ENCODE data around the gene SLC27A5. TPM values are rescaled to one million over a fixed set of nuclear protein-coding genes. Genes with fewer than 3 reads are reported as not detected.

The SLC27A5 gene
- total and polyA plus RNA-seq, 2 of the 4 experiments (the other 2 are of a cell fraction): 7.7 to 11.2 TPM

- Histone ChIP-seq H2BK5ac (ENCODE audit: low read depth, low read length, poor library complexity, severe bottlenecking) (no peak overlapping the region), H3K56ac (ENCODE audit: extremely low read depth, insufficient read depth, low read length) (no peak overlapping the region), H2BK20ac (ENCODE audit: low read depth, low read length) (no peak overlapping the region), H4K91ac (ENCODE audit: insufficient read depth, low read depth, low read length) (no peak overlapping the region), H2AK9ac (replicated peaks; ENCODE audit: low read depth, low read length, poor library complexity) (no peak overlapping the region), H3K27ac (ENCODE audit: insufficient read depth, low read length) (no peak overlapping the region), H2BK15ac (ENCODE audit: low read depth, low read length) (no peak overlapping the region), H3K27me3 (ENCODE audit: control insufficient read depth, insufficient read depth, low read length) (no peaks in the 10 kb centered on the region), H3K4me3 (ENCODE audit: insufficient read depth, low read depth, low read length) (no peak overlapping the region), H3K9me1 (ENCODE audit: insufficient read depth, low read length) (peaks cover 16% of the 10 kb centered on the region), H3K4me1 (ENCODE audit: control insufficient read depth, insufficient read depth, low read length) (peaks cover 17% of the 10 kb centered on the region), H3K4me2 (ENCODE audit: low read depth, low read length) (no peak overlapping the region), H3K36me3 (ENCODE audit: control insufficient read depth, insufficient read depth, low read length) (peaks cover 62% of the 10 kb centered on the region), H3K4ac (ENCODE audit: low read depth, low read length) (no peak overlapping the region), H2AK5ac (ENCODE audit: low read depth, low read length) (no peak overlapping the region; the same call in 1 of the 2 replicates), H4K20me1 (ENCODE audit: insufficient read depth, low read length) (peaks cover 46% of the 10 kb centered on the region), H4K5ac (ENCODE audit: low read depth, low read length) (no peak overlapping the region), H3K79me1 (ENCODE audit: low read depth in 1 of 2, low read length in 2 of 2) (peaks cover 23 to 76% of the 10 kb centered on the region in 2 experiments), H3K9ac (ENCODE audit: low read depth, low read length) (no peak overlapping the region), H3K23ac (ENCODE audit: low read depth, low read length) (no peak overlapping the region), H2AFZ (replicated peaks; ENCODE audit: low read length, poor library complexity) (no peak overlapping the region), H2BK120ac (ENCODE audit: low read depth, low read length) (no peak overlapping the region), H4K8ac (ENCODE audit: low read depth in 2 of 2, low read length in 2 of 2) (no peak overlapping the region), H3K18ac (ENCODE audit: low read depth, low read length) (no peak overlapping the region), H3K9me3 (ENCODE audit: control insufficient read depth, insufficient read depth, low read length) (no peaks in the 10 kb centered on the region), H3K14ac (replicated peaks; ENCODE audit: low read depth, low read length) (no peak overlapping the region)
- ChIA-PET CTCF (no interaction called here), POLR2A (ENCODE audit: unreplicated experiment) (no interaction called here)
- DNase-seq: no peak
- 100% methylated on average over 1 of the region's 2 CpGs; no CpG with 5 or more reads in 1 of the 2 experiments for WGBS, 2 experiments (ENCODE audit: extremely low coverage in 2 of 2, insufficient read length in 1 of 2)
- intact Hi-C loops (cut with micrococcal nuclease): no loop called here
- dilution Hi-C loops (cut with HindIII; ENCODE audit: low sequenced_read_pairs, unreplicated experiment): no loop called here
- no TSS peak for BruUV-seq (replicated peaks)
- ATAC-seq (ENCODE audit: low read depth): no peak
- in situ Hi-C loops (cut with MboI; ENCODE audit: low sequenced_read_pairs): no loop called here
- TF ChIP-seq RFX5 (IDR thresholded peaks at IDR 0.05; ENCODE audit: low read depth, low read length) (no peak), CEBPB (IDR thresholded peaks at IDR 0.05; ENCODE audit: low read depth, low read length) (no peak)
Measured at GRCh38 chr19:58552655-58553054, 40.9 kb upstream of the SLC27A5 start.
